Urinary bladder (tissue), 4 donors: ENCODE measurements around the gene HELZ. TPM values are rescaled to one million over a fixed set of nuclear protein-coding genes. Genes with fewer than 3 reads are reported as not detected.

ENCODE experiments used
- DNase-seq: peaks from one replicate; pipeline ENCODE4 v3.0.0-alpha.2; 2015; ENCODE audit errors: extremely low spot score
- H3K27ac ChIP-seq: one replicate; pipeline ENCODE4 v1.5.1; 2013; ENCODE audit warnings: low read depth, mild to moderate bottlenecking, moderate library complexity
- H3K36me3 ChIP-seq: one replicate; pipeline ENCODE4 v1.6.1; 2013; ENCODE audit warnings: mild to moderate bottlenecking, moderate library complexity; ENCODE audit not compliant: insufficient read depth
- H3K4me1 ChIP-seq: one replicate; pipeline ENCODE4 v1.6.1; 2013; ENCODE audit warnings: mild to moderate bottlenecking, moderate library complexity; ENCODE audit not compliant: insufficient read depth
- H3K4me3 ChIP-seq: one replicate; pipeline ENCODE4 v1.5.1; 2013; ENCODE audit warnings: low read depth, low read length
- WGBS: extraction: QIAGEN DNeasy Blood & Tissue Kit; methylation state at CpG from one replicate; pipeline ENCODE4 v1.1.7; 2013; 5-methylcytosine and 5-hydroxymethylcytosine counted together
- polyA plus RNA-seq: library from polyadenylated mRNA; stranded (reverse); fragments of 200-250 nt; gene quantifications from one replicate; pipeline ENCODE4 v1.2.3, GENCODE V29; 2013
- total RNA-seq: library from RNA; depleted of rRNA; stranded (reverse); fragments of >200 nt; gene quantifications from one replicate; pipeline ENCODE4 v1.2.3, GENCODE V29; 2014
- donor health status: healthy with polysubstance abuse.
- donor health status: healthy.

The HELZ gene
- total and polyA plus RNA-seq, 2 donors, result 7.8 to 129 TPM

DNA sequence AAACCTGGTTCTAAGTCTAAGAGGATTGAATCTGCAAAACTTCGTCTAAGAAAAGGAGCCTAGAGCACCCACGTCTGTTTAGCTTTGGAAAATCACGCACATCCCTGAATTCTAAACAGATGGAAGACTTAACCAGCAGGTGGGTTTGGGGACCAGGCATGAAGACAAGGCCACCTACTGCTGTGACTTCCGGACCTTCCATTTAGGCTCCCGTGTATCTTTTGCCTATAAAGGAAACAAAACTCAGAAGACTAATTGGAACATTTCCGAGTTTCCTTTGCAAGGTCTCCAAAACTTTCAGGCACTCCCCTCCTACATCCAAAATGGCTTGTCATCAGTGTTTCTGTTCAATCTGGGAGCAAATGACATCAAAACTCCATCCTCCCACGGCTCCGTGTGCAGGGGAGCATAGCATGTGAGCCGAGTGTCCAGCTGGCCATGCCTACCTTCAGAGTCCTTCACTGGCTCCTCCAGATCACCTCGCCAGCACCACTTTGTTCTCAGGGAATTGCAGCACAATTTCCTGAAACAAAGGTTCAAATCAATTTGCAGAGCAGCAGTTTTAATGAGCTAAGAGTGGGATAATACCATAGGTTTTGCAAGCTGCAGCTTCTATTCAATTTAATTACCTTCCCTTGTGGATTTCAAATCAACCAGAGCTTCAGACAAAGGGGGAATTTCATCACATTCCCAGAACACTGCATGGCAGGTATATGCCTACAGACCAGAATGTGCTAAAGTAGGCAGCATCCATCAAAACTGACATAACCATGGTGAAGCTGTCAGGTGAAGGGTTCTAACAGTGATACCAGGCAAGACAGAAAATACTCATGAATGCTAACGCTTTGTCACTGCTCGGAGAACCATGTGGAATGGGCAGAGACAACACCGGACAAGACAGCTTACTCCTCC, 177.2 kb downstream of the HELZ start:
- no peaks in the 10 kb centered on the region for H3K4me1 ChIP-seq
- whole genome bisulfite sequencing, result 86% methylated on average over 13 of the region's 13 CpGs
- H3K36me3 ChIP-seq, result peaks cover 2% of the 10 kb centered on the region
- no peak overlapping the region for H3K4me3 ChIP-seq
- H3K27ac ChIP-seq, result no peak overlapping the region
- DNase-seq, result no peak

DNA sequence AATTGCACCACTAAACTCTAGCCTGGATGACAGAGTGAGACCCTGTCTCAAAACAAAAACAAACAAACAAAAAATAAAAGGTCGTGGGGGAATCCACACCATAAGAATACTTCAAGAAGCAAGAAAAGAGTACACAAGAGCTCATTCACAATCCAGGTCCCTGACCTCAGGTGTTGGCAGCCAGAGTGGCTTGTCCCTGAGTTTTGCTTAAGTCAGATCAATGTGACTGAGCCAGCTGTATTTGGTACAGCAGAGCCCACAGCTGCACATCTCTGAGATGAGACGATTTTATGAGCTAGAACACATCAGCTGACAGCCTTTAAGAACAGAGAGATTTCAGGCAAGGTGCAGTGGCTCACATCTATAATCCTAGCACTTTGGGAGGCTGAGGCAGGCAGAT, 178.3 kb downstream of the HELZ start:
- Histone ChIP-seq H3K27ac (no peak overlapping the region), H3K36me3 (no peaks in the 10 kb centered on the region), H3K4me3 (no peak overlapping the region), H3K4me1 (no peaks in the 10 kb centered on the region)
- WGBS, result 32% methylated on average over 2 of the region's 2 CpGs
- no peak for DNase-seq

- Histone ChIP-seq H3K4me1 (no peaks in the 10 kb centered on the region), H3K4me3 (no peak overlapping the region), H3K27ac (no peak overlapping the region), H3K36me3 (no peaks in the 10 kb centered on the region)
- no peak for DNase-seq
- 86% methylated on average over 6 of the region's 6 CpGs for WGBS
Observed at GRCh38 chr17:67063141-67063540, 181.9 kb downstream of the HELZ start.

- Histone ChIP-seq H3K36me3 (no peaks in the 10 kb centered on the region), H3K4me1 (no peaks in the 10 kb centered on the region), H3K27ac (no peak overlapping the region), H3K4me3 (no peak overlapping the region)
- no peak for DNase-seq
- WGBS, result 77% methylated on average over 6 of the region's 6 CpGs
Observed at GRCh38 chr17:67059372-67059771, 185.6 kb downstream of the HELZ start.

GRCh38 chr17:67058036-67058435, 187.0 kb downstream of the HELZ start:
- DNase-seq, result no peak
- H3K36me3 ChIP-seq, result no peaks in the 10 kb centered on the region
- H3K4me1 ChIP-seq, result no peaks in the 10 kb centered on the region
- H3K4me3 ChIP-seq, result no peak overlapping the region
- WGBS, result 97% methylated on average over 8 of the region's 8 CpGs
- H3K27ac ChIP-seq, result no peak overlapping the region

DNA sequence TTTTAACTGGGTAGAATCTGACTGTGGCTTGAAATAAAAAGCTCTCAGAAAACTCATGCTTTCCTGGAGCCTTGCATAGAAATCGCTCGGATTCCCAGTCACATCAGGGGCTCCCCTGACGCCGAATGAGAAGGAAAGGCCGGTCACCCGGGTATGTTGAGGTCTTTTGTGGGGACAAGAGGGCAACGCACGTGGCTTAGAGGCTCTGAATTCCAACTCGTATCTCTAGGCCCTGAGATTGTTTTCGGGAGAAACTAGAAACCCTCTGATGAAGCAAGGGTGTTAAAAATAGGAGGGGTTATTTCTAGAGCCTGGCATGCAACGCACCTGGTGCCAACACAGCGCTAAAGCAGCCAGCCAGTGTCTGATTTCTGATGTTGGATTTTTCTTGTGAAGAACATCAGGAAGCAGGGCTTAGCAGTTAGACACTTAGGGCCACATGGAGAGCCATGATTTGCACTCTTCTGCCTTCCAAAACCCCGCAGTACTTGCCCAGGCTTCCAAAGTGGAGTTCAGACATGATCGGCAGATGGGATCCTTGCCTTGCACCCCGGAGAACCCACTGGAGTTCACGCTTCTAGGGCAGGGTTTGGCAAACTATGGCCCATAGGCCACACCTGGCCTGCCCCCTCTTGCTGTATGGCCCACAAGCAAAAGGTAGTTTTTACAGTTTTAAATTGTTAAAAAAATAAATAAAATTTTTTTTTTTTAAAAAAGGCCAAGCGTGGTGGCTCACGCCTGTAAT, 188.1 kb downstream of the HELZ start:
- Histone ChIP-seq H3K27ac (no peak overlapping the region), H3K36me3 (no peaks in the 10 kb centered on the region), H3K4me1 (no peaks in the 10 kb centered on the region), H3K4me3 (no peak overlapping the region)
- WGBS, result 88% methylated on average over 18 of the region's 18 CpGs
- DNase-seq, result no peak

GRCh38 chr17:67055811-67056745, 188.9 kb downstream of the HELZ start:
- H3K4me1 ChIP-seq, result no peaks in the 10 kb centered on the region
- DNase-seq, result no peak
- H3K4me3 ChIP-seq, result no peak overlapping the region
- 83% methylated on average over 29 of the region's 29 CpGs for WGBS
- H3K27ac ChIP-seq, result no peak overlapping the region
- H3K36me3 ChIP-seq, result no peaks in the 10 kb centered on the region

GRCh38 chr17:67055041-67055443, 190.0 kb downstream of the HELZ start:
- H3K4me3 ChIP-seq, result no peak overlapping the region
- no peak for DNase-seq
- H3K36me3 ChIP-seq, result no peaks in the 10 kb centered on the region
- WGBS, result 93% methylated on average over 19 of the region's 19 CpGs
- no peak overlapping the region for H3K27ac ChIP-seq
- H3K4me1 ChIP-seq, result no peaks in the 10 kb centered on the region

GRCh38 chr17:67054608-67055007, 190.4 kb downstream of the HELZ start:
- 82% methylated on average over 5 of the region's 5 CpGs for WGBS
- DNase-seq, result no peak
- no peaks in the 10 kb centered on the region for H3K4me1 ChIP-seq
- no peak overlapping the region for H3K27ac ChIP-seq
- H3K4me3 ChIP-seq, result no peak overlapping the region
- H3K36me3 ChIP-seq, result no peaks in the 10 kb centered on the region

- Histone ChIP-seq H3K4me3 (no peak overlapping the region), H3K36me3 (no peaks in the 10 kb centered on the region), H3K27ac (no peak overlapping the region), H3K4me1 (no peaks in the 10 kb centered on the region)
- 74% methylated on average over 19 of the region's 19 CpGs for WGBS
- DNase-seq, result no peak
Observed at GRCh38 chr17:67054011-67054591, 190.9 kb downstream of the HELZ start.

GRCh38 chr17:67053438-67054000, 191.5 kb downstream of the HELZ start:
- Histone ChIP-seq H3K4me1 (no peaks in the 10 kb centered on the region), H3K27ac (no peak overlapping the region), H3K4me3 (no peak overlapping the region), H3K36me3 (no peaks in the 10 kb centered on the region)
- DNase-seq, result no peak
- WGBS, result 85% methylated on average over 9 of the region's 9 CpGs

DNA sequence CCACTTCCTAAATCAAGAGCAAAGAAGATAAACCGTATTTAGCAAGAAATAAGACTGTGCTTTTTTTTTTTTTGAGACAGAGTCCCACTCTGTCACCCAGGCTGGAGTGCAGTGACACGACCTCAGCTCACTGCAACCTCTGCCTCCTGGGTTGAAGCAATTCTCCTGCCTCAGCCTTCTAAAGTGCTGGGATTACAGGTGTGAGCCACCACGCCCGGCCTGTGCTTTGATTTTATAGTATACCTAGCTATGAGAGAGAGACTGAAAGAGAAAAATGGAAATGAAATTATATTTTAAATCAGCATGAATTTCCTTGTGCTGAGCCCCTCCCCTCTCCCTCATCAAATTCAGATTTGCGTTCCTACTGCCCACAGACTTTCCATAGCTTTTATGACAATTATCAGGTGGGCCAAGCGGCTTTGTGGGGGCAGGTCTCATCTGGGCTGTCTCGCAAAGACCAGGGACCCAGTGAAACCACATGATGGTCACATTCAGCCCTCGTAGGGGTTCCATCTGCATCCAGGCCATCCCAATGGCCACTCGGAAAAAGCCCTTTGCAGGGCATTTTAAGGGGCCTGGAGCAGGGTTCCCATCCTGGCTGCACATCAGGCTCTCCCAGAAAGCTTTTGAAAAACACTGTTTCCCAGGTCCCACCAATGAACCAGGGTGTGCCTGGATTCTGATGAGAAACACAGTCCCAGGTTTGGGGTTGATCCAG, 192.1 kb downstream of the HELZ start:
- H3K27ac ChIP-seq, result no peak overlapping the region
- no peak overlapping the region for H3K4me3 ChIP-seq
- H3K36me3 ChIP-seq, result no peaks in the 10 kb centered on the region
- no peak for DNase-seq
- 91% methylated on average over 9 of the region's 9 CpGs for WGBS
- H3K4me1 ChIP-seq, result no peaks in the 10 kb centered on the region
